ENCODE data around the gene CNGB1. TPM values are rescaled to one million over a fixed set of nuclear protein-coding genes. Genes with fewer than 3 reads are reported as not detected.

The CNGB1 gene
- total and polyA plus RNA-seq, 2 donors (not counting 1 experiment from before 2014, with no cell fraction given): not detected

- H3K27me3 ChIP-seq (ENCODE audit: control insufficient read depth, insufficient read depth, low read length): no peaks in the 10 kb centered on the region
- TF ChIP-seq CTCF (conservative IDR thresholded peaks at IDR 0.05 in 1 of 2, IDR thresholded peaks at IDR 0.05 in 1 of 2; ENCODE audit: low read depth in 1 of 2, low read length in 2 of 2) (no peak), EZH2 (IDR thresholded peaks at IDR 0.05; ENCODE audit: low read length, missing control alignments) (no peak)
- no peaks in the 10 kb centered on the region for H4K20me1 ChIP-seq (ENCODE audit: control insufficient read depth, extremely low read depth, insufficient read depth, low read length)
- H3K9me3 ChIP-seq (ENCODE audit: control insufficient read depth, insufficient read depth, low read depth, low read length): no peaks in the 10 kb centered on the region
- H3K9ac ChIP-seq (ENCODE audit: insufficient read depth, low read length): no peak overlapping the region
- no peak overlapping the region for H3K27ac ChIP-seq (ENCODE audit: insufficient read depth, low read length)
- H2AFZ ChIP-seq (ENCODE audit: low read length): no peak overlapping the region
- DNase-seq (ENCODE audit: low read depth in 2 of 2): no peak
- H3K36me3 ChIP-seq (ENCODE audit: control insufficient read depth, insufficient read depth, low read length): no peaks in the 10 kb centered on the region
- H3K79me2 ChIP-seq (ENCODE audit: control insufficient read depth, insufficient read depth, low read length): no peaks in the 10 kb centered on the region
- H3K4me2 ChIP-seq (ENCODE audit: extremely low read depth, insufficient read depth, low read length): peak overlapping the region; percentile 25
- no peak overlapping the region for H3K4me3 ChIP-seq (replicated peaks in 1 of 4; ENCODE audit: control extremely low read depth in 1 of 4, insufficient read depth in 1 of 4, low read depth in 3 of 4, low read length in 4 of 4)
- no peaks in the 10 kb centered on the region for H3K4me1 ChIP-seq (ENCODE audit: control insufficient read depth, extremely low read depth, insufficient read depth, low read length)
Observed at GRCh38 chr16:57938484-57938883, 32.4 kb downstream of the CNGB1 start.

GRCh38 chr16:57937861-57938260 is 33.1 kb downstream of the CNGB1 start:
- H3K79me2 ChIP-seq (ENCODE audit: control insufficient read depth, insufficient read depth, low read length): no peaks in the 10 kb centered on the region
- peak in 1 of 2 donors; percentile 18 for DNase-seq (ENCODE audit: low read depth in 2 of 2)
- H3K36me3 ChIP-seq (ENCODE audit: control insufficient read depth, insufficient read depth, low read length): no peaks in the 10 kb centered on the region
- H3K4me3 ChIP-seq (replicated peaks in 1 of 4; ENCODE audit: control extremely low read depth in 1 of 4, insufficient read depth in 1 of 4, low read depth in 3 of 4, low read length in 4 of 4): no peak overlapping the region
- no peak overlapping the region for H3K27ac ChIP-seq (ENCODE audit: insufficient read depth, low read length)
- no peaks in the 10 kb centered on the region for H4K20me1 ChIP-seq (ENCODE audit: control insufficient read depth, extremely low read depth, insufficient read depth, low read length)
- no peaks in the 10 kb centered on the region for H3K27me3 ChIP-seq (ENCODE audit: control insufficient read depth, insufficient read depth, low read length)
- no peak overlapping the region for H2AFZ ChIP-seq (ENCODE audit: low read length)
- no peak for TF ChIP-seq EZH2 (IDR thresholded peaks at IDR 0.05; ENCODE audit: low read length, missing control alignments)
- TF ChIP-seq CTCF (conservative IDR thresholded peaks at IDR 0.05 in 1 of 2, IDR thresholded peaks at IDR 0.05 in 1 of 2; ENCODE audit: low read depth in 1 of 2, low read length in 2 of 2): no peak
- H3K4me2 ChIP-seq (ENCODE audit: extremely low read depth, insufficient read depth, low read length): no peak overlapping the region
- H3K9ac ChIP-seq (ENCODE audit: insufficient read depth, low read length): no peak overlapping the region
- no peaks in the 10 kb centered on the region for H3K4me1 ChIP-seq (ENCODE audit: control insufficient read depth, extremely low read depth, insufficient read depth, low read length)
- H3K9me3 ChIP-seq (ENCODE audit: control insufficient read depth, insufficient read depth, low read depth, low read length): no peaks in the 10 kb centered on the region

- Histone ChIP-seq H3K9me3 (ENCODE audit: control insufficient read depth, insufficient read depth, low read depth, low read length) (no peaks in the 10 kb centered on the region), H3K4me1 (ENCODE audit: control insufficient read depth, extremely low read depth, insufficient read depth, low read length) (no peaks in the 10 kb centered on the region), H3K4me2 (ENCODE audit: extremely low read depth, insufficient read depth, low read length) (no peak overlapping the region), H3K4me3 (replicated peaks in 1 of 4; ENCODE audit: control extremely low read depth in 1 of 4, insufficient read depth in 1 of 4, low read depth in 3 of 4, low read length in 4 of 4) (no peak overlapping the region), H3K27ac (ENCODE audit: insufficient read depth, low read length) (no peak overlapping the region), H2AFZ (ENCODE audit: low read length) (no peak overlapping the region), H3K79me2 (ENCODE audit: control insufficient read depth, insufficient read depth, low read length) (no peaks in the 10 kb centered on the region), H3K9ac (ENCODE audit: insufficient read depth, low read length) (no peak overlapping the region), H3K36me3 (ENCODE audit: control insufficient read depth, insufficient read depth, low read length) (no peaks in the 10 kb centered on the region), H4K20me1 (ENCODE audit: control insufficient read depth, extremely low read depth, insufficient read depth, low read length) (no peaks in the 10 kb centered on the region), H3K27me3 (ENCODE audit: control insufficient read depth, insufficient read depth, low read length) (no peaks in the 10 kb centered on the region)
- no peak for DNase-seq (ENCODE audit: low read depth in 2 of 2)
- TF ChIP-seq EZH2 (IDR thresholded peaks at IDR 0.05; ENCODE audit: low read length, missing control alignments) (no peak), CTCF (conservative IDR thresholded peaks at IDR 0.05 in 1 of 2, IDR thresholded peaks at IDR 0.05 in 1 of 2; ENCODE audit: low read depth in 1 of 2, low read length in 2 of 2) (no peak)
Observed at GRCh38 chr16:57935904-57936303, 35.0 kb downstream of the CNGB1 start.

Data from fibroblast of lung (primary cell).